ENCODE data around the gene EFEMP2. TPM values are rescaled to one million over a fixed set of nuclear protein-coding genes. Genes with fewer than 3 reads are reported as not detected.

Gene EFEMP2
- total and polyA plus RNA-seq, 10 of the 15 experiments (the other 5 are each of a cell fraction or from before 2014, with no cell fraction given): 0.24 to 13.2 (median 1.3) TPM; not detected in 1

DNA sequence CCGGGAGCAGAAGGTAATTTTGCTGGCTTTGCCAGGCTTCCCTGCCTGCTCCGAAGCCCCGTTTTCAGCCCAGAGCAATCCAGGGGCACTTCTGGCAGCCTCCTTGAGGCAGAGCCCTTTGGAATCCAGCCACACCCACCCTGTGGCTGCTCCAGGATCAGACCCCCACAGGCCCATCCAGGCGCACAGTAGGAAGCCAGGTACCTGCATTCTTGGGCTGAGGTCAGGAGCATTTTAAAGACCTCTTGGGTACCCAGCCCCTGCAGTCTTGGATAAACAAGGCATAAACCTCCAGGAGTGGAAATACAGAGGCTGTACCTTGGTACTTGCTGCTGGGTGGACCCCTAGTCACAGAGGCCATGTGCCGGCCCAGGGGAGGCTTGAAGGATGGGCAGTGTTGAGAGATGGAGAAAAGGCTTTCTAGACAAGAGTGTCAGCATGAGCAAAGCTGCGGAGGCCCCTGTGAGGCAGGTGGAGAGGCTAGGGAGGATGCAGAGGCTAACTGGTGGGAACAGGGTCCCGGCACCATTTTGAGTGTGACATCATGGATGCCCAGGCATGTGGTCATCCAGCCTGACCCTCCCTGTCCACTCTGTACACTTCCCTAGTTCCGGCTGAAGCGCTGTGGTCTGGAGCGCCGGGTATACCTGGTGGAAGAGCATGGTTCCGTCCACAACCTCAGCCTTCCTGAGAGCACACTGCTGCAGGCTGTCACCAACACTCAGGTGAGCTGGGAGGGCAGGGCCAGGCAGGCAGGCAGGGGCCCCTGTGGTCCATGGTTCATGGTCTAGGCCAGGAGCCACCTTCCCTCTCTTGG, 8.5 kb downstream of the EFEMP2 start:
- ChIA-PET SMC1A (ENCODE audit: uncharacterized antibody, unreplicated experiment) (no interaction called here), RAD21 (ENCODE audit: unreplicated experiment) (no interaction called here), CTCF (interaction anchor here (1.4 kb wide), 1 partner anchor 23 kb away, joined by 3 read pairs; no protein-coding TSS in a partner anchor), POLR2A (no interaction called here)
- 82% methylated on average over 12 of the region's 12 CpGs for WGBS (ENCODE audit: insufficient coverage, insufficient replicate concordance, low lambda C conversion rate, missing lambda C conversion rate)
- Histone ChIP-seq H3K4me3 (no peak overlapping the region), H4K20me1 (ENCODE audit: control insufficient read depth, insufficient read depth) (no peaks in the 10 kb centered on the region; the same call in 1 of the 2 replicates), H3K4me2 (ENCODE audit: control insufficient read depth, insufficient read depth) (no peak overlapping the region), H3K9me3 (replicated peaks; ENCODE audit: control insufficient read depth, insufficient read depth, low read length) (no peaks in the 10 kb centered on the region), H3K27me3 (replicated peaks in 1 of 2; ENCODE audit: control insufficient read depth in 2 of 2, insufficient read depth in 2 of 2, low read length in 1 of 2) (no peaks in the 10 kb centered on the region), H2AFZ (ENCODE audit: control insufficient read depth, low read depth, low read length) (no peak overlapping the region), H3K79me2 (ENCODE audit: control insufficient read depth, insufficient read depth, low read length) (peaks cover 21% of the 10 kb centered on the region), H3K27ac (ENCODE audit: control insufficient read depth, insufficient read depth) (no peak overlapping the region), H3K36me3 (ENCODE audit: control insufficient read depth in 2 of 2, insufficient read depth in 2 of 2, low read length in 1 of 2) (peaks cover 23 to 38% of the 10 kb centered on the region in 2 experiments), H3K9ac (ENCODE audit: control insufficient read depth, insufficient read depth, low read length) (no peak overlapping the region), H3K4me1 (ENCODE audit: control insufficient read depth, insufficient read depth, low read length) (peaks cover 15% of the 10 kb centered on the region)
- intact Hi-C loops (cut with micrococcal nuclease; ENCODE audit: unreplicated experiment): no loop called here
- FAIRE-seq: no peak
- no TSS peak for BruUV-seq (replicated peaks)
- no peak for TF ChIP-seq STAT1 (conservative IDR thresholded peaks at IDR 0.05)
- in situ Hi-C loops (cut with MboI): loop anchor here (25.0 kb wide), 1 partner anchor 1627 kb away; the partner anchor contains the start of genes DNAJC4, FKBP2, NUDT22 and PPP1R14B
- DNase-seq (ENCODE audit: low read depth, low spot score): no peak
- ATAC-seq: no peak

DNA sequence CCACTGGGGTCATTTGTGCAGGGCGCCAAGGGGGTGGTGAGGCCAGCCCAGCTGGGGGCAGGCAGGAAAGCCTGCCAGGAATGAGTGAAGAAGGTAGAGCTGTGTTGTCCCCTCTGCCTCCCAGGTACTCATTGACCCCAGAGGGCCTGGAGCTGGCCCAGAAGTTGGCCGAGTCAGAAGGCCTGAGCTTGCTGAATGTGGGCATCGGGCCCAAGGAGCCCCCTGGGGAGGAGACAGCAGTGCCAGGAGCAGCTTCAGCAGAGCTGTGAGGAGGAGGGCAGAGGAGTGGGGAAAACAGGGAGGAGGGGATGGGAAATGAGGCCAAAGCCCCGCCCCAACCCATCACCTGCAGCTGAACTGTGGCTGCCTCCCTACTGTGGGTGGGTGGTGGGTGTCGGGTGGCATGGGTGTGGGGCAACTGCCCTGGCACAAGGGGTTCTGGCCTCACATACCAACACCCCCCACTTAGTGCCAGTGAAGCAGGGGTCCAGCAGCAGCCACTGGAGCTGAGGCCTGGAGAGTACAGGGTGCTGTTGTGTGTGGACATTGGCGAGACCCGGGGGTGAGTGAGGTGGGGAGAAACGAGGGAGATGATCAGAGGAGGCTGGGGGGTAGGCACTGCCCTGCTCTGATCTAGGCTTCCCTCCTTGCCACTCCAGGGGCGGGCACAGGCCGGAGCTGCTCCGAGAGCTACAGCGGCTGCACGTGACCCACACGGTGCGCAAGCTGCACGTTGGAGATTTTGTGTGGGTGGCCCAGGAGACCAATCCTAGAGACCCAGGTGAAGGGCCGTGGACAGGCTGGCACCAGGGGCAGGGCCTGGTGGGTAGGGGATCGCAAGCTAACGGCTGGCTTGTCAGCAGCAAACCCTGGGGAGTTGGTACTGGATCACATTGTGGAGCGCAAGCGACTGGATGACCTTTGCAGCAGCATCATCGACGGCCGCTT, 9.4 kb downstream of the EFEMP2 start:
- in situ Hi-C loops (cut with MboI): loop anchor here (25.0 kb wide), 1 partner anchor 1626 kb away; the partner anchor contains the start of genes DNAJC4, FKBP2, NUDT22 and PPP1R14B
- SMC1A ChIA-PET (ENCODE audit: uncharacterized antibody, unreplicated experiment): no interaction called here
- no peak for DNase-seq (ENCODE audit: low read depth, low spot score)
- no peak for ATAC-seq
- peak overlapping the region; percentile 97; the same call in 1 of the 2 replicates for H3K4me2 ChIP-seq (ENCODE audit: control insufficient read depth, insufficient read depth)
- no peak overlapping the region for H2AFZ ChIP-seq (ENCODE audit: control insufficient read depth, low read depth, low read length)
- peaks cover 15% of the 10 kb centered on the region for H3K4me1 ChIP-seq (ENCODE audit: control insufficient read depth, insufficient read depth, low read length)
- no peak overlapping the region for H3K4me3 ChIP-seq
- peaks cover 23 to 38% of the 10 kb centered on the region in 2 experiments for H3K36me3 ChIP-seq (ENCODE audit: control insufficient read depth in 2 of 2, insufficient read depth in 2 of 2, low read length in 1 of 2)
- POLR2A ChIA-PET: interaction anchor here (0.8 to 5.6 kb wide), 2 partner anchors 28 to 152 kb away, joined by 4 to 155 read pairs; partner anchors contain the start of genes CCDC85B and FIBP
- 95% methylated on average over 24 of the region's 24 CpGs for WGBS (ENCODE audit: insufficient coverage, insufficient replicate concordance, low lambda C conversion rate, missing lambda C conversion rate)
- H3K27me3 ChIP-seq (replicated peaks in 1 of 2; ENCODE audit: control insufficient read depth in 2 of 2, insufficient read depth in 2 of 2, low read length in 1 of 2): no peaks in the 10 kb centered on the region
- no peak overlapping the region for H3K27ac ChIP-seq (ENCODE audit: control insufficient read depth, insufficient read depth)
- H3K9ac ChIP-seq (ENCODE audit: control insufficient read depth, insufficient read depth, low read length): no peak overlapping the region
- H4K20me1 ChIP-seq (ENCODE audit: control insufficient read depth, insufficient read depth): no peaks in the 10 kb centered on the region; the same call in 1 of the 2 replicates
- H3K9me3 ChIP-seq (replicated peaks; ENCODE audit: control insufficient read depth, insufficient read depth, low read length): no peaks in the 10 kb centered on the region
- BruUV-seq (replicated peaks): no TSS peak
- RAD21 ChIA-PET (ENCODE audit: unreplicated experiment): no interaction called here
- peaks cover 26% of the 10 kb centered on the region for H3K79me2 ChIP-seq (ENCODE audit: control insufficient read depth, insufficient read depth, low read length)
- FAIRE-seq: no peak
- intact Hi-C loops (cut with micrococcal nuclease; ENCODE audit: unreplicated experiment): no loop called here
- TF ChIP-seq, protein P1, sequence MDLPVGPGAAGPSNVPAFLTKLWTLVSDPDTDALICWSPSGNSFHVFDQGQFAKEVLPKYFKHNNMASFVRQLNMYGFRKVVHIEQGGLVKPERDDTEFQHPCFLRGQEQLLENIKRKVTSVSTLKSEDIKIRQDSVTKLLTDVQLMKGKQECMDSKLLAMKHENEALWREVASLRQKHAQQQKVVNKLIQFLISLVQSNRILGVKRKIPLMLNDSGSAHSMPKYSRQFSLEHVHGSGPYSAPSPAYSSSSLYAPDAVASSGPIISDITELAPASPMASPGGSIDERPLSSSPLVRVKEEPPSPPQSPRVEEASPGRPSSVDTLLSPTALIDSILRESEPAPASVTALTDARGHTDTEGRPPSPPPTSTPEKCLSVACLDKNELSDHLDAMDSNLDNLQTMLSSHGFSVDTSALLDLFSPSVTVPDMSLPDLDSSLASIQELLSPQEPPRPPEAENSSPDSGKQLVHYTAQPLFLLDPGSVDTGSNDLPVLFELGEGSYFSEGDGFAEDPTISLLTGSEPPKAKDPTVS (IDR thresholded peaks at IDR 0.05; ENCODE audit: low read depth, low read length): no peak
- TF ChIP-seq CBX5 (IDR thresholded peaks at IDR 0.05; ENCODE audit: low read depth): no peak
- TF ChIP-seq POLR2A (IDR thresholded peaks at IDR 0.05; ENCODE audit: low read depth, low read length): 0 out of 2 replicates have a peak, but pooled peaks have one; percentile 25
- TF ChIP-seq POLR2AphosphoS5 (IDR thresholded peaks at IDR 0.05; ENCODE audit: low read length): peak; percentile 29; the same call in 1 of the 2 replicates
- TF ChIP-seq FOXM1 (IDR thresholded peaks at IDR 0.05; ENCODE audit: low read depth, low read length): no peak
- CTCF ChIA-PET: interaction anchor here (1.3 to 1.4 kb wide), 2 partner anchors 21 to 24 kb away, joined by 3 read pairs; no protein-coding TSS in a partner anchor

All from GM12878 (cell line).